ENCODE data around the gene DUSP8.

DNA sequence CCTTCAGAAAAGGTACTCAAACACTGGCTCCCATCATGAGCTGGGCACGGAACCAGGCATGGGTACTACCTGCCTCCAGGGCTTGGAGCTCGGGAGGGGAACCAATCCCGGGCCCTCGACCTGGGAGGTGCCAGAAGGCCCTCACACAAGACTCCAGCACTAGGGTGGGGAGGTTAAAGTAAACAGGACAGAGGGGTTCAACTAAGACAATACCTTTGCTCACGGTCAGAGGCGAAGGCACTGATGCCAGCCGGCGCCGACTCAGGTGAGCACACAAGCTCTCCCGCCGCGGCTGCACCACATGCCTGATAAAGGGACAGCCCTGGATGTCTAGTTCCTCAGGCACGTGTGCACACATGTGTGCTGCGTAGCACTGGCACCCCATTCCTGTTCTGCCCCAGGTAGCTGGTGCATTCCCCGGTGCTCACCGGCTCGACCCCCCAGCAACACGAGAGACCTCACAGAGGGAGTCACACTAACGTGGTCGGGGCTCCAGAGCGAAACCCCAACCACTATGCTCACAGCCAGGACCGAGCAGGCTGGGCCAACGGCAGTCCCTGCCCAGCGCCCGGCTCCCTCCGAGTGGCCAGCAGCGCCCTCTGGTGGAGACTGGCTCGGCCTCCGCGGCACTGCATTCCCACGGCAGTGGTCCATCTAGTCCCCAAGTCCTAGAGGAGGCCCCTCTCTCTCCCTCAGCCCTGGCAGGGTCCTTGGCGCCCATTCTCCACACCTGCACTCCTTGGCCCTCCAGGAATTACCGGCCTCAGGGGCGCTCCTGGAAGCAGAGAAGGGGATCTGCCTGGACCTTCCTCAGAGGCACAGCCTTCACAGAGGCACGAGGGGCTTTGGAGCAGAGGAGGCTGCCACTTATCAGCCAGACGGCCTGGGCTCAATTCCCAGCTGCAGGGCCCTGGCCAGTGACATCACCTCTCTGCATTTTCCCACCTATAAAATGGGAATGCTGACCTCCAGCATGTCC is 56.7 kb downstream of the DUSP8 start:
- TF ChIP-seq CTCF (IDR thresholded peaks at IDR 0.05; ENCODE audit: poor library complexity, severe bottlenecking) (peak; percentile 93), REST (IDR thresholded peaks at IDR 0.05; ENCODE audit: borderline replicate concordance) (no peak), POLR2AphosphoS5 (IDR thresholded peaks at IDR 0.05) (no peak)
